ENCODE data around the gene HSFX1. TPM values are rescaled to one million over a fixed set of nuclear protein-coding genes. Genes with fewer than 3 reads are reported as not detected.
"Not testable (repeated sequence)": the region's sequence is repeated elsewhere in the genome, so short reads cannot be mapped to it uniquely, and the experiment has no call there.

HSFX1 gene, protein sequence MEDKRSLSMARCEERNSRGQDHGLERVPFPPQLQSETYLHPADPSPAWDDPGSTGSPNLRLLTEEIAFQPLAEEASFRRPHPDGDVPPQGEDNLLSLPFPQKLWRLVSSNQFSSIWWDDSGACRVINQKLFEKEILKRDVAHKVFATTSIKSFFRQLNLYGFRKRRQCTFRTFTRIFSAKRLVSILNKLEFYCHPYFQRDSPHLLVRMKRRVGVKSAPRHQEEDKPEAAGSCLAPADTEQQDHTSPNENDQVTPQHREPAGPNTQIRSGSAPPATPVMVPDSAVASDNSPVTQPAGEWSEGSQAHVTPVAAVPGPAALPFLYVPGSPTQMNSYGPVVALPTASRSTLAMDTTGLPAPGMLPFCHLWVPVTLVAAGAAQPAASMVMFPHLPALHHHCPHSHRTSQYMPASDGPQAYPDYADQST
- 1.0 TPM for polyA plus RNA-seq (2012; ENCODE audit: insufficient read depth, insufficient read length, low read depth)

DNA sequence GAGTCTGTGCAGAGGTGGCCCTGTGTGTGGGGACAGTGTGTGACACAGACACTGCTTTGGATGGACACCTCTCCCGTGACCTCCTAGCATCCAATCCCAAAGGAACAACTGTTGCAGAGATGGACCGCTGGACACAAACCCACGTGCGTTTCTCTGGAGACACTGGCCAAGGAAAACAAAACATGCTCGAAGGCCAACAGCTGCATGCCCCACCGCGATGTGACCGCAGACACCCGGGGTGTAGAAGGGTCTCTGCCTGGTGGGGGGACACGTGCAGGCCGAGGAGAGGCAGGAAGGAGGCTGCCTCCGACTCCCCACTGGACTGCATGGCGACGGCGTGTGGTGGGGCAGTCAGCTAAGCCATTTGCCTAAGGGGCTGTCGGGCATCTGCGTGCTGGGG lies at the start of gene HSFX1:
HSFX1 (plus strand) TSS at position 301 of the 400 bp plus-strand sequence. CDS start 614 bp downstream, outside the sequence.
- DNase-seq; H3K4me1 ChIP-seq; H3K36me3 ChIP-seq; H3K27me3 ChIP-seq; H3K9me3 ChIP-seq; H3K4me3 ChIP-seq (ENCODE audit: low read depth, low read length): not testable (repeated sequence)

DNA sequence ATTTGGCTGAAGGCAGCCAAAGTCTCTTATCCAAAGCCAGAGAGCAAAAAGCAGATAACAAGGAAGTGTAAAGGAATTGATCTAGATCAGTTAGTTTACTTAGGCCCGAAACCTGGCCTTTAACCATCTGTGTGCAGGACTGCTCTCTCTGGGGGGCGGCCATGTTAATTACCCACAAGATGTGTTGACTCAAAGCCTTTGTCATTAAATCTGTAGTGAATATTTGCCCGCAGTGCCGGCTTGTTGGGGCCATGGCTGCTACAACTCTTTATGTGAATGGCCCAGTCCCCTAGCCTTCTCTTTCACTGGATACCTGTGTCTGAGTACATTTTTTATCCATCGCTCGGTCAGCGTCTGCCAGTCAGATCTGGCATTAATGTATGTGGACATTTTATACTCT lies 46.6 kb upstream of the HSFX1 start:
- H3K27me3 ChIP-seq; DNase-seq; H3K36me3 ChIP-seq; H3K4me3 ChIP-seq (ENCODE audit: low read depth, low read length); H3K4me1 ChIP-seq; H3K9me3 ChIP-seq: not testable (repeated sequence)

DNA sequence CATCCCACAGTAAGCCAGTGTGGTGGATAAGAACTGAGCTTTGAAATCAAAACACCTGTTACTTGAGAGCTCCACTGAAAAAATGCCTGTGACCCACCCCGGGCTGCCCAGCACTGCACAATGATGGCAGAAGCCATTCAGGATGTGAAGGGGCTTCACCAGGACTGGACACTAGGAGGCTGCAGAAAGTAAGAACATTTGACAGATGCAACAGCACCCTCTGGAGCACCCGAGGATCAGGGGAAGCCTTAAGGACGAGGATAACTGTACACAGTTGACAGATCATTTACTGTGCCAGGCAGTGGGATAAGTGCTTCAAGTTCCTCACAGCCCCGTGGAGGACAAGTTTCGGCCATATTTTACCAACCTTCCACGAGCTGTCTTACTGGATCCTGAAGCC lies 31.6 kb upstream of the HSFX1 start:
- H3K27me3 ChIP-seq; DNase-seq; H3K4me1 ChIP-seq; H3K9me3 ChIP-seq; H3K4me3 ChIP-seq (ENCODE audit: low read depth, low read length); H3K36me3 ChIP-seq: not testable (repeated sequence)

DNA sequence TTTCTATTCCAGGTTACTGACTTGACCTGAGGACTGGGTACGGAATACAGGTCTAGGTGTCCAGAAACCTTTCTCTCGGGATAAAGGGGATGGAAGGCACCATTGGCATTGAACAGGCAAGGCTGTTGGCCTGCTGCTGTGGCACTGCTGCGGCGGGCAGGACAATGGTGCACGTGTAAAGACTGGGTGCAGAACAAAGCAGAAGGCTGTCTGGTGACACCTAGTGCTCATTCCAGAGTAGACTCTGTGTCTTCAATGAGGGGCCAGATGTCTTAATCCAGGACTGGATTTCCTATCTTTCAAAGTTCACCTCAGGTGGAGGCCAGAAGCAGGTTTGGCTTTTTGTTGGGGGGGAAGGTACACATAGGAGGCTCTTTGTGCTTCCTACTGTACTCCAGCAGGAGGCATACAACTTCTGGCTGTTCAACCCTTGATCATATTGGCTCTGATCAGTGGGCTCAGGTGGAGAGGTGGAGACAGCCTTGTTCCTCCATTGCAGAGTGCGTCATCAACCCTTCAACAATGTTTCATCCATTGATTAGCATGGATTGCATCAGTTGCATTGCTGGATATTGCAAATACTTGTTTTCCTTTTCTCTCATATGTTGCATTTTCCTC lies 27.4 kb upstream of the HSFX1 start:
- H3K4me1 ChIP-seq: not testable (repeated sequence)

DNA sequence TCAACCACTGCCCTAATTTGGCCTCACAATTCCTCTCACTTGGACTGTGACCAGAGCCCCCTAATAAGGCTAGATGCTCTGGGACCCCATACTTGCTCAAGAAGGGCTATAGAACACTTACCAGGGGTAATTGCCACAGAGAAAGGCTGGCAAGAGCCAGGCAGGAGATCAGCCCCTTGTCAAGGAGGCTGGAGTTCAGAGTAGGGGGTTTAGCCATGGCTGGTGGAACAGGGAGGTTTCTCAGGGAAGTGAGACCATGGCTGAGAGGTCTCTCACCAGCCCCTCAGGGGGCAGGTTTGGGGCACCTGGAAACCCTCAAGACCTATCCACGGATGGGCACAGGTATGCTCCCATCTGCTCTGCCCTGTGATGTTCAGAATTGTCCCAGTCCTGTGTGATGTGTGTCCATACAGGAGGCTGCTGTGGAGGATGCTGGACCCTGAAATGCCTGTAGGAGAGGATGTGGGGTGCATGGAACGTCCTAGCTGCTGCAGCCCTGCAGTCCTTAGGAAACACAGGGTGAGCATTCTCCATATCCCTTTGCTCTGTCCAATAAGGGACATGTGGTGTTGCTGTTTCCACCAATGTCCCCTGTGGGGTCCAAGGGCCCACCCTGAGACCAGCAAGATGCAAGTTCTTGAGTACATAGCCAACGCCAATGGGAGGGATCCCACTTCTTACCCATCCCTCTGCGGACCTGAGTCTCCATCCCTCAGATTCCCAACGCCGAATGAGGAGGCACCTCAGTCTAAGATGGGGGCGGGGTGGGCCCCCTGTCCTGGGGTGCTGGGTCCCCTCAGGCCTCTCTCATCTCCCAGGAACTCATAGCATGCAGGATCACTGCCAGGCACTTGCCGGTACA lies 16.4 kb upstream of the HSFX1 start:
- Histone ChIP-seq H3K9me3 (no peaks in the 10 kb centered on the region), H3K36me3 (no peaks in the 10 kb centered on the region), H3K4me1 (no peaks in the 10 kb centered on the region), H3K27me3 (no peaks in the 10 kb centered on the region), H3K4me3 (ENCODE audit: low read depth, low read length) (no peak overlapping the region)
- TF ChIP-seq, protein P1, sequence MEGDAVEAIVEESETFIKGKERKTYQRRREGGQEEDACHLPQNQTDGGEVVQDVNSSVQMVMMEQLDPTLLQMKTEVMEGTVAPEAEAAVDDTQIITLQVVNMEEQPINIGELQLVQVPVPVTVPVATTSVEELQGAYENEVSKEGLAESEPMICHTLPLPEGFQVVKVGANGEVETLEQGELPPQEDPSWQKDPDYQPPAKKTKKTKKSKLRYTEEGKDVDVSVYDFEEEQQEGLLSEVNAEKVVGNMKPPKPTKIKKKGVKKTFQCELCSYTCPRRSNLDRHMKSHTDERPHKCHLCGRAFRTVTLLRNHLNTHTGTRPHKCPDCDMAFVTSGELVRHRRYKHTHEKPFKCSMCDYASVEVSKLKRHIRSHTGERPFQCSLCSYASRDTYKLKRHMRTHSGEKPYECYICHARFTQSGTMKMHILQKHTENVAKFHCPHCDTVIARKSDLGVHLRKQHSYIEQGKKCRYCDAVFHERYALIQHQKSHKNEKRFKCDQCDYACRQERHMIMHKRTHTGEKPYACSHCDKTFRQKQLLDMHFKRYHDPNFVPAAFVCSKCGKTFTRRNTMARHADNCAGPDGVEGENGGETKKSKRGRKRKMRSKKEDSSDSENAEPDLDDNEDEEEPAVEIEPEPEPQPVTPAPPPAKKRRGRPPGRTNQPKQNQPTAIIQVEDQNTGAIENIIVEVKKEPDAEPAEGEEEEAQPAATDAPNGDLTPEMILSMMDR (IDR thresholded peaks at IDR 0.05; ENCODE audit: low read depth, low read length): no peak
- no peak for DNase-seq

More for the DNA sequence above, 27.4 kb upstream of the HSFX1 start:
- not testable (repeated sequence) for H3K9me3 ChIP-seq; H3K36me3 ChIP-seq; H3K4me3 ChIP-seq (ENCODE audit: low read depth, low read length); H3K27me3 ChIP-seq; DNase-seq

DNA sequence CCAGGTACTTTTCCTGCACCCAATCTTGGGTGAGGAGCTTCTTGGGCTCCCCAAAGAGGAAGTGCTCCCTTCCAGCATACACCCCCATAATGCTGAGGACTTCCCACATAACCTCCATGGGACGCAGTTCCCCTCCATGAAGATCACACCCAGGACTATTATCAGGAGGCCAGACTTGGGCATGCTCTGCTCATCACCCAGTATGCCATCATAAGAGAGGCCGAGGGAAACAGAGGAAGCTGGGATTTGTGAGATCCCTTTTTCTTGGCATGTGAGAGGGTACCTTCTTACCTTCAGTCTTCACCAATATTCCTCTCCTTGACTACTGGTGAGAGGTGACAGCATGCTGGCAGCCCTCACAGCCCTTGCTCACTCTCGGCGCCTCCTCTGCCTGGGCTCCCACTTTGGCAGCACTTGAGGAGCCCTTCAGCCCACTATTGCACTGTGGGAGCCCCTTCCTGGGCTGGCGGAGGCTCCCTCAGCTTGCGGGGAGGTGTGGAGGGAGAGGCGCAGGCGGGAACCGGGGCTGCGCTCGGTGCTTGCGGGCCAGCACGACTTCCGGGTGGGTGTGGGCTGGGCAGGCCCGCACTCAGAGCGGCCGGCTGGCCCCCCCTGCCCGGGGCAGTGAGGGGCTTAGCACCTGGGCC lies 15.7 kb upstream of the HSFX1 start:
- TF ChIP-seq, protein P1 (IDR thresholded peaks at IDR 0.05; ENCODE audit: low read depth, low read length): no peak
- Histone ChIP-seq H3K9me3 (no peaks in the 10 kb centered on the region), H3K4me3 (ENCODE audit: low read depth, low read length) (no peak overlapping the region), H3K4me1 (no peaks in the 10 kb centered on the region), H3K36me3 (no peaks in the 10 kb centered on the region), H3K27me3 (no peaks in the 10 kb centered on the region)
- no peak for DNase-seq

DNA sequence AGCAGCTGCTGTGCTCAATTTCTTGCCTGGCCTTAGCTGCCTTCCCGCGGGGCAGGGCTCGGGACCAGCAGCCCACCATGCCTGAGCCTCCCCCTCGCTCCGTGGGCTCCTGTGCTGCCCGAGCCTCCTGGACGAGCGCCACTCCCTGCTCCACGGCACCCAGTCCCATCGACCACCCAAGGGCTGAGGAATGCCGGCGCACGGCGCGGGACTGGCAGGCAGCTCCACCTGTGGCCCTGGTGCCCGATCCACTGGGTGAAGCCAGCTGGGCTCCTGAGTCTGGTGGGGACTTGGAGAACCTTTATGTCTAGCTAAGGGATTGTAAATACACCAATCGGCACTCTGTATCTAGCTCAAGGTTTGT lies 15.2 kb upstream of the HSFX1 start:
- not testable (repeated sequence) for H3K4me3 ChIP-seq (ENCODE audit: low read depth, low read length); H3K4me1 ChIP-seq; H3K27me3 ChIP-seq; H3K36me3 ChIP-seq; H3K9me3 ChIP-seq; DNase-seq

DNA sequence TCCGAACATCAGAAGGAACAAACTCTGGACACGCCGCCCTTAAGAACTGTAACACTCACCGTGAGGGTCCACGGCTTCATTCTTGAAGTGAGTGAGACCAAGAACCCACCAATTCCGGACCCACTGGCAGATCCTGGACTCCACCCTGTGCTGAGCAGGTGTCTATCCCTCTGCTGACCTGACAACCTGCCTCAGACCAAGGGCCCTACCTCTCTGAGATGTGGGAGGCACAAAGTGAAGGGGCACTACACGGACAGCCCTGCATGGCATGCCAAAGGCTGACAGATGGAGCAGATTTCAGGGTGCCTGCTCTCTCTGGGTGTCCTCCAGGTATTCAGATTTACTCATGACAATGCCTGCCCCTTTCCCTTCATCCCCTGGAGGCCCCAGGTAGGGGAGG lies 14.0 kb upstream of the HSFX1 start:
- TF ChIP-seq, protein P1 (IDR thresholded peaks at IDR 0.05; ENCODE audit: low read depth, low read length): no peak
- no peaks in the 10 kb centered on the region for H3K4me1 ChIP-seq
- H3K27me3 ChIP-seq: no peaks in the 10 kb centered on the region
- no peak overlapping the region for H3K4me3 ChIP-seq (ENCODE audit: low read depth, low read length)
- H3K36me3 ChIP-seq: no peaks in the 10 kb centered on the region
- no peak for DNase-seq
- H3K9me3 ChIP-seq: no peaks in the 10 kb centered on the region

Data from BE2C (cell line).